BJ (cell line): ENCODE measurements around the gene NBPF10. TPM values are rescaled to one million over a fixed set of nuclear protein-coding genes. Genes with fewer than 3 reads are reported as not detected.
"Not testable (repeated sequence)": the region's sequence is repeated elsewhere in the genome, so short reads cannot be mapped to it uniquely, and the experiment has no call there.

ENCODE experiments used
- CTCF ChIA-PET: fragments of 350-600 bp; formaldehyde crosslinking; extraction: SDS; loops from one replicate; lab custom pipeline; 2021; ENCODE audit warnings: antibody characterized with exemption, inconsistent platforms; lab: Yijun Ruan, JAX
- POLR2A ChIA-PET: fragments of 300-600 bp; sonication (Branson Sonifier 250); formaldehyde crosslinking; extraction: SDS; loops from one replicate; lab custom pipeline; 2021; ENCODE audit warnings: antibody characterized with exemption; lab: Charles Lee
- DNase-seq: peaks from one replicate; pipeline ENCODE4 v3.0.0-alpha.2; 2011; ENCODE audit warnings: low read depth
- H3K27me3 ChIP-seq: 2 replicates; pipeline ENCODE4 v1.6.0; 2011; ENCODE audit warnings: low read length; ENCODE audit not compliant: control insufficient read depth, insufficient read depth
- H3K36me3 ChIP-seq: 2 replicates; pipeline ENCODE4 v1.5.1; 2011; ENCODE audit warnings: low read length; ENCODE audit not compliant: control insufficient read depth, insufficient read depth
- H3K4me3 ChIP-seq: 2 replicates; pipeline ENCODE4 v1.5.1; 2011; ENCODE audit warnings: low read depth, mild to moderate bottlenecking, control low read depth, low read length
- polyA minus RNA-seq: library from RNA; depleted of rRNA, polyadenylated mRNA; stranded (reverse); fragments of >200 nt; gene quantifications from 2 replicates; pipeline ENCODE4 v1.2.3, GENCODE V29; 2011; rRNA and poly(A)+ RNA removed
- polyA plus RNA-seq: library from polyadenylated mRNA; depleted of rRNA; stranded (reverse); fragments of >200 nt; gene quantifications from 2 replicates; pipeline ENCODE4 v1.2.3, GENCODE V29; 2011; rRNA removed

The NBPF10 gene
- polyA plus RNA-seq (0.77 and 1.0 TPM in 2 replicates), polyA minus RNA-seq (2.0 and 2.2 TPM in 2 replicates)

- H3K36me3 ChIP-seq, DNase-seq, H3K4me3 ChIP-seq, POLR2A ChIA-PET, CTCF ChIA-PET, H3K27me3 ChIP-seq: not testable (repeated sequence)
Observed at GRCh38 chr1:146144465-146144864, at the start of gene NBPF10. Gene NBPF10, minus strand, starts transcription at chr1:146144804. Its CDS starts 35 bp downstream, at chr1:146144769.

GRCh38 chr1:146174531-146174930 lies 29.9 kb upstream of the NBPF10 start:
- H3K36me3 ChIP-seq, DNase-seq, H3K4me3 ChIP-seq, CTCF ChIA-PET, H3K27me3 ChIP-seq, POLR2A ChIA-PET: not testable (repeated sequence)

GRCh38 chr1:146167740-146168139 lies 23.1 kb upstream of the NBPF10 start:
- POLR2A ChIA-PET, H3K27me3 ChIP-seq, H3K4me3 ChIP-seq, H3K36me3 ChIP-seq, CTCF ChIA-PET, DNase-seq: not testable (repeated sequence)

- H3K27me3 ChIP-seq, CTCF ChIA-PET, H3K36me3 ChIP-seq, H3K4me3 ChIP-seq, DNase-seq, POLR2A ChIA-PET: not testable (repeated sequence)
Observed at GRCh38 chr1:146167273-146167672, 22.7 kb upstream of the NBPF10 start.

Other genes with a start within 250 kb of the NBPF10 start
- 0.63 and 0.82 TPM in 2 replicates for gene ITGA10, start 234.8 kb downstream of the NBPF10 start, polyA plus RNA-seq
- gene PEX11B, start 226.1 kb downstream of the NBPF10 start, polyA plus RNA-seq = 34.9 and 46.4 TPM in 2 replicates
- 71.2 and 135 TPM in 2 replicates for gene RBM8A, start 217.3 kb downstream of the NBPF10 start, polyA plus RNA-seq
- gene LIX1L, start 186.8 kb downstream of the NBPF10 start, polyA plus RNA-seq = 35.1 and 42.1 TPM in 2 replicates
- gene ANKRD34A, start 180.2 kb downstream of the NBPF10 start, polyA plus RNA-seq = 1.3 and 1.4 TPM in 2 replicates
- gene POLR3GL, start 180.1 kb downstream of the NBPF10 start, polyA plus RNA-seq = 13.2 and 19.2 TPM in 2 replicates
- 212 and 258 TPM in 2 replicates for gene TXNIP, start 148.2 kb downstream of the NBPF10 start, polyA plus RNA-seq
- gene HJV, start 123.1 kb downstream of the NBPF10 start, polyA plus RNA-seq = not detected in 2 replicates
- 21.0 and 25.9 TPM in 2 replicates for gene NOTCH2NLA, start 84.2 kb upstream of the NBPF10 start, polyA plus RNA-seq